IPS-NIHi7 (cell line): ENCODE results near the gene C2CD2L.
"Not testable (repeated sequence)": the region's sequence is repeated elsewhere in the genome, so short reads cannot be mapped to it uniquely, and the experiment has no call there.

Source experiments
- DNase-seq: peaks from one replicate; pipeline ENCODE4 v3.0.0; 2012; ENCODE audit warnings: mixed read lengths; ENCODE audit errors: extremely low spot score

Gene C2CD2L

DNA sequence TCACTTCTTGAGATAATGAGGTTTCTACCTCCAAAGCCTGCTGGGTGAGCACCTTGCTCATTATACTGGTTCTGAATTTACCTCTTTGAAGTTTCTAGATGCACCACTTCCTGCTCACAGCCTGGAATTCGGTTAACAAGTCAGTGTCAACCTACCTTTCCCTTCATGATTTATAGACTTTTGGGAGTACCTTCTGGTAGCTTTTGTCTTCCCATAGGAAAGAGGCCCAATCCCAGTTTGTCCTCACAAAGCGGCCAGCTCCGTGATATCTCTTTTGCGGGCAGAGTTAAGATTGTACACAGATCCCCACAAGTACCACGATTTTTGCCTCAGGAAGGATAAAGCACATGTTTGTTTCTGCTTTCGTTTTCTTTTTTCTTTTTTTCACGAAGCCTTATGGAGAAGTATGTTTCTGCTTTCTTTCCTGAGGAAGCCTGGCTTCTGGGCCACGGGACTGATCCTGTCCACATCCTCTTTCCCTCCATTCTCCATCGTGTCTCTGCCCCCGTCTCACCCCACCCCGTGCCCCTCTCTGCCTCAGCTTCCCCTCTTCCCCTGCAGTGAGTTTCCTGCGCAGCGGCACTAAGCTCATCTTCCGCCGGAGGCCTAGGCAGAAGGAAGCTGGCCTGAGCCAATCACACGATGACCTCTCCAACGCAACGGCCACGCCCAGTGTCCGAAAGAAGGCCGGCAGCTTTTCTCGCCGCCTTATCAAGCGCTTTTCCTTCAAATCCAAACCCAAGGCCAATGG is 8.5 kb downstream of the C2CD2L start:
- no peak for DNase-seq

DNA sequence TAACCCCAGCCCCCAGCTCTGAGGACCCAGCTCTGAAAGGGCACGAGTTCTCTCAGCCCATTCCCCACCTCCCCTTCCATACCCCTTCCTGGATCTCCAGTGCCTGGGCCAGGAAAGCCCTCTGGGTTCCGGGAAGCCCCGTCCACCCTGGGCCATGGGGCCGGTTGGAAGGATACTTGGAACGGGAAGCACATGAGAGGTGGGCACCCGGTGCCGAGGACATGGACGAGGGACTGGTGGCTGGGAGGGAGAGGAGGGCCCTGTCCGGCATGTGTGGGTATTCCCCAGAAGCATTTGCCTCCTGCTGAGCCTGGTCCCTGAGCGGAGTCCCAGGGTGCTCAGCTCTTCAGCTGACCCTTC is 9.1 kb downstream of the C2CD2L start:
- DNase-seq, result no peak

DNA sequence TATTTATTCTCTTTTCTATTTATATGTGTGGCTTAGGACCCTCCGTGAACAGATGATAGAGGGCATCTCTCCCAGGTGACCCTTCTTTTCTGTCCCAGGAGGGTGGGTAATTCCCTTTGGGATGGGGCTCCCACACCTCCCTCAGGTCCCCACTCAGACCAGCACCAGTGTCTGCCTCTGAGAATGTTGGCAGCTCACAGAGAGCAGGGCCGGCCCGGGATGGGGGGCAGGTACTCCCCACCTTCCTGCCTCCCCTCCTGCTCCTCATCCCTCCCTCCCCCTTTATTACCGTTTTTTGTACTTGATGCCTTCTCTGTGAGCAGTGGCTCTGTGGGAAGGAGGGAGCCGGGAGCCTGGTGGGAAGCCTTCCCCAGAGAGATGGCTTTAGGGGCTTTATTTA is 9.5 kb downstream of the C2CD2L start:
- no peak for DNase-seq

DNA sequence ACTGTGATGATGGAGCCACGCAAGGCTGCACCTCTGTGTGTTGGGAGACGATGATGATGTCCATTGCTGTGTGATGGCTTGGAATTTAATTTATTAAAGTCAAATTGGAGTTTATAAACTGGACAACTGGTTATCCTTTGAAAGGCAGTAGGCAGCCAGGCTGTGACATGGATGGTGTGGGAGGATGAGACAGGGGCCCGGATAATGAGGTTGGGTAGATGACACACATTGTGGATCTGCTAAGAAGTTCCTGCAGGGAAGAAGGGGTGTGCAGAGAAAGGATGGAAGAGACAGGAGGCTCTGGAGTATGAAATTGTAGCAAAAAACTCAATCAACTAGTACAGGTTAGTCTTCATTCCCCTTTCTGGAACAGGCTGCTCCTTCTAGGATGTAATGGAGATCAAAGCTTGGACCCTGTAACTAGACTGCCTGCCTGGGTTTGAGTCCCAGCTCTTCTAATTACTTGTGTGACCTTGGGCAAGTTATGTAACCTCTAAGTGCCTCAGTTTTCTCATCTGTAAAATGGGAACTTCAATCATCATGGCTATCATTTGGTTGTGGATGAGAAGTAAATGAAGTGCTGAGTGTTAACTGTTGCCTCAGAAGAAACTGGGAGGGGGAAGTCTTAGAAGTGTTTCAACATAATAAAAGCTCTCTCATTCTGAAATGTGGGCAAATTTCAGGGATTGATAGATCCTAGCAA is 10.0 kb downstream of the C2CD2L start:
- DNase-seq, result no peak

DNA sequence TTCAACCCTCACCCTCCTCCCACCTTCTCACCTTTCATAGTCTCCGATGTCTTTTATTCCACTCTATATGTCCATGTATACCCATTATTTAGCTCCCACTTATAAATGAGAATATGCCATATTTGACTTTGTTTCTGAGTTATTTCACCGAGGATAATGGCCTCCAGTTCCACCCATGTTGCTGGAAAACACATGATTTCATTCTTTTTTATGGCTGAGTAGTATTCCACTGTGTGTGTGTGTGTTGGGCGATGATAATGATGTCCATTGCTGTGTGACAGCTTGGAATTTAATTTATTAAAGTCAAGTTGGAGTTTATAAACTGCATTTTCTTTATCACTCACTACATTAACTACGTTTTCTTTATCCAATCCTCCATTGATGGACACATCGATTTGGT is 11.1 kb downstream of the C2CD2L start:
- DNase-seq, result no peak

DNA sequence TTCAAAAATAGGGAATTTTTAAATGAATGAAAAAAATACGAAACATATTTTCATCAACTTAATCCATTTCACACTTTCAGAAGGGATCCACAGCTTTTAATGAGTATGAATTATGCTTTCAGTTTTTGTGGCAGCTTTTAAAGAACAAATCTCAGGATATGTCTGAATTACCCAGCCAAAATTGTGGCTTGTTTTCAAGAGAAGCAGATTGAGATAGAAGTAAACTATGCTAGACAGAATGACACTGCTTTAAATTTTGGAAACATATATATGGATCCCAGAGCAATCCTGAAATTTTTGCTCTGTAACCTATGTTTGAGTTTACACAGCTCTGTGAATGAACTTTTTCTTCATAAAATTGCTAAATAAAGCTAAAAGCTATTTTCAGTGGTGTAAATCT is 11.8 kb downstream of the C2CD2L start:
- no peak for DNase-seq

DNA sequence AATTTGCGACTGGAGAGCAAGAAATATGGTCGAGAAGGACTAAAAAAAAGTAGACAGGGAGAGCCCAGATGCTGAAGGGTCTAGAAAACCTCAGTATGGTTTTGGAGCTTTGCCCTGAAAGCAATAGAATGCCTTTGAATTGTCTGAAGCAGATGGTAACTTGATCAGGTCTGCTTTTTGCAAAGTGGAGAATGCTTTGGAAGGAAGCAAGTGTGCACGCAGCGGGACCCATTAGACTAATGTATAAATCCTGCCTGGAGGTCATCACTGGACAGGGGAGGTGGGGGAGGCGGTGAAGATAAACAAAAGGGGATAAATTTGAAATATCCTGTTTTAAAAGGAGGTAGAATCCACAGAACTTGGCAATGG is 13.5 kb downstream of the C2CD2L start:
- no peak for DNase-seq

DNA sequence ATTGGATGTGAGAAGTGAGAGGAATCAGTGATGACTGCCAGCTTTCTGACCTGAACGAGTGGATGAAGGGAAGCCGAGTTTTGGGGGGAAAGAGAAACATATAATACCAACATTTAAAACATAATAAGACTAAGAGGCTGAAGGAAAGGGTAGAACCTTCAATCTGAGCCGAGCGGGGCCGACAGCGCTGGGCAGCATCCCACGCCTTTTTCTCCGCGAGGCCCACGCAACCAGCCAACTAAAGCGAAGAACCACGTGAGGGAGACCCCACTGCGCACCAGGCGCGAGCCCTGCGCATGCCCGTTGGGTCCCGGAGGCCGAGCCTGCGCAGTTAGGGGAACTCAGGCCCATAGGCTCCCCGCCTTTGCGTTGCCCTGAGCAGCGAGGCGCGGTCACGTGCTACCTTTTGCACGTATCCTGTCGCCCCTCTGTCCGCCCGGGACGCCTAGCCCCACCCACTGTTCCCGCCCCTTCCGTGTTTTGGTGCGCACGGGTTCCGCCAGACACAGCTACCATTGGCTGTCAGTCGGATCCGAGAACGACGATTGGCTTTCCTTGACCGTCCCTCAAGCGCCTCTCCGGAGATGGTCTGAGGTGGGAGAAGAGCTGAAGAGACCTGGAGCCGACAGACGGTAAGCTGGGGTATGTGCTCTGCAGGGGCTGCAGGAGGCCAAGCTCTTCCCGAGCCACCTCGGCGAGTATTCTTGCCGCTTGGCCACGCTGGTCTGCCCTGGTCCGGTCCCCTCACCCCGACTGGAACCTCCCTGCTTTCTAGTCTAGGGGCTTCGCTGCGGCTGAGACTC is 14.1 kb downstream of the C2CD2L start, which contains the start of gene HINFP:
Gene HINFP, plus strand, starts transcription at position 573 of the 803 bp plus-strand sequence. CDS start 5,365 bp downstream, outside the sequence.
- peak; percentile 100 for DNase-seq

DNA sequence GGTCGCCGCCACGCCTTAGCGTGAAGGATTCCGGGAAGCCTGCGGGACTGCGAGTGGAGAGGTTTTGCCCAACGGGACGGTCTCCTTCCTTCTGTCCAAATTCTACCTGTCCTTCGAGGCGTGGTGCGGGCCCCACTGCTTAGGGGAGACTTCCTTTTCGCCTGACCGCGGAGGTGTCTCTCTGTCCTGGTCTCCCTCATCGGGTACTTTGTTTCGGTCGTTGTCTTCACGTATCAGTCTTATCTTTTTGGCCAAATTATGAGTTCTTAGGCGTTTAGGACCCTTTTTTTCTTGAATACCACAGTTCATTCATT is 14.6 kb downstream of the C2CD2L start:
- DNase-seq, result no peak

DNA sequence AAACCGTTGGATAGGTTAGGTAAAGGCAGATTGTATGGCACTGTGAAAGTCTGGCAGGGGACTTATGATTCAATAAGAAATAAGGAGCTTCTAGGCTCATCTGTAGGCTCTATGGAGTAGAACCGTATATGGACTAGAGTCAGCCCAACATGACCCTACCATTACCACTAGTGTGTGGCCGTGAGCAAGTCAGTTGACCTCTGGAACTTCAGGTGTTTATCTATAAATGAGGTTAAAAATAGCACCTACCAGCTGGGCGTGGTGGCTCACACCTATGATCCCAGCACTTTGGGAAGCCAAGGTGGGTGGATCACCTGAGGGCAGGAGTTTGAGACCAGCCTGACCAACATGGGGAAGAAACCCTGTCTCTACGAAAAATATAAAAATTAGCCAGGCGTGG is 18.7 kb downstream of the C2CD2L start:
- no peak for DNase-seq

DNA sequence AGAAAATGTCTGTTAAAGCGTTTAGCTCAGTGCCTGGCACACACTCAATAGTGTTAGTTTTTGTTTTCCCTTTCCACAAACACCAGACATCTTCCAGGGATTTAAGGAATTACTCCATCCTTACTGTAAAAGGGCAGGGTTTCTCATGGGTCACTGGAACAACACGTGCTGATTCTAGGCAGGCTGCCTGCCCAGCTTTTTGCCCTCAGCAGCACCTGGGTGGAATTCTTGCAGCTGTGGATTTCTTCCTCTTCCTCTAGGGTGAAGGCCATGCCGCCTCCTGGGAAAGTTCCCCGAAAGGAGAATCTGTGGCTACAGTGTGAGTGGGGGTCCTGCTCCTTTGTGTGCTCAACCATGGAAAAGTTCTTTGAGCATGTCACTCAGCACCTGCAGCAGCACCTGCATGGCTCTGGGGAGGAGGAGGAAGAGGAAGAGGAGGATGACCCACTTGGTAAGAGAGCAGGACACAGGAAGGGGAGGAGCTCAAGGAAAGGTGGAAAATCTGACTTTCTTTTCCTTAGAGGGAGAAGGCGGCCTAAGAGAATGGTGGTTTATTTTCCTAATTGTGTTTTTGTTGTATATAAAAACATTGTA is 19.6 kb downstream of the C2CD2L start:
- DNase-seq, result no peak

DNA sequence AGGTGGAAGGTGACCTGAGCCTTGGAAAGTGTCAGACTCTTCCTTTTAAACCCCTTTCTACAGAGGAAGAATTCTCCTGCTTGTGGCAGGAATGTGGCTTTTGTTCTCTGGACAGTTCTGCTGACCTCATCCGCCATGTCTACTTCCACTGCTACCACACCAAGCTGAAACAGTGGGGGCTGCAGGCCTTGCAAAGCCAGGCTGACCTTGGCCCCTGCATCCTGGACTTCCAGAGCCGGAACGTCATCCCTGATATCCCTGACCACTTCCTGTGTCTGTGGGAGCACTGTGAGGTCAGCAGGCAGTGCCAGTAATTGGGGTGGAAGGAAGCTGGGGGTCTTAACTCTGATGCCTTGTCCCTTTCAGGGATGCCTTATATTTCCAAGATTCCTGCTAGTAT is 23.5 kb downstream of the C2CD2L start:
- DNase-seq, result no peak

DNA sequence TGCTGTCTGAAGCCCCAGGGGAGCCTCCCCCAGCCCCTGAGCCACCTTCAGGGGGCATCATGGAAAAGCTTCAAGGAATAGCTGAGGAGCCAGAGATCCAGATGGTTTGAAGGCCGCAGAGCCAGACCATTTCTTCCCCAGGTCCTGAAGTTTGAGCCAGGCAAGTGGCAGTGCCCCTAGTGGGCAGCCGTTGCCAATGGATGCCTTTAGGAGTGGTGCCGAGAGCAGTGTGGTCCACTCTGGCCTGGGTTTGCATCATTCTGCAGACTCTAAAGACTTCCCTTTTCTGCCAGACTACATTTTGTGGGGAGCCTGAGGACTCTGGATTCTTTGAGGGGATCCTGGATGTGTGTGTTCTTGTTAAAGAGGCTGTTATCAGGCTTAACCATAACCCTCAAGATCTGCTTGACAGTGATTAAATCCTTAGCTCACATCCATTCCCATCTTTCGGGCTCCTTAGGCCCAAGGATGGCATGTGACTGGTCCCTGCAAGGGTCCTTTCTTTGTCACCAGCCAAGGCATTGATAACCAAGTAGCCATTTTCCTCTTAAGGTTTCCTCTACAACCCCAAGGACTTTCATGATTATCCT is 27.3 kb downstream of the C2CD2L start:
- DNase-seq, result peak; percentile 49

DNA sequence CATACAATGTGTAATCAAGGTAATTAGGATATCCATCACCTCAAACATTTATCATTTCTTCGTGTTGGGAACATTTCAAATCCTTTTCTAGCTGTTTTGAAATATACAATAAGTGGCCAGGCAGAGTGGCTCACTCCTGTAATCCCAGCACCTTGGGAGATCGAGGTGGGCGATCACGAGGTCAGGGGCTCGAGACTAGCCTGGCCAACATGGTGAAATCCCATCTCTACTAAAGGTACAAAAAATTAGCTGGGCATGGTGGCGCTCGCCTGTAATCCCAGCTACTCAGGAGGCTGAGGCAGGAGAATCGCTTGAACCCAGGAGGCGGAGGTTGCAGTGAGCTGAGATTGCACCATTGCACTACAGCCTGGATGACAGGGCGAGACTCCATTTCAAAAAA is 32.1 kb downstream of the C2CD2L start:
- DNase-seq, result not testable (repeated sequence)

DNA sequence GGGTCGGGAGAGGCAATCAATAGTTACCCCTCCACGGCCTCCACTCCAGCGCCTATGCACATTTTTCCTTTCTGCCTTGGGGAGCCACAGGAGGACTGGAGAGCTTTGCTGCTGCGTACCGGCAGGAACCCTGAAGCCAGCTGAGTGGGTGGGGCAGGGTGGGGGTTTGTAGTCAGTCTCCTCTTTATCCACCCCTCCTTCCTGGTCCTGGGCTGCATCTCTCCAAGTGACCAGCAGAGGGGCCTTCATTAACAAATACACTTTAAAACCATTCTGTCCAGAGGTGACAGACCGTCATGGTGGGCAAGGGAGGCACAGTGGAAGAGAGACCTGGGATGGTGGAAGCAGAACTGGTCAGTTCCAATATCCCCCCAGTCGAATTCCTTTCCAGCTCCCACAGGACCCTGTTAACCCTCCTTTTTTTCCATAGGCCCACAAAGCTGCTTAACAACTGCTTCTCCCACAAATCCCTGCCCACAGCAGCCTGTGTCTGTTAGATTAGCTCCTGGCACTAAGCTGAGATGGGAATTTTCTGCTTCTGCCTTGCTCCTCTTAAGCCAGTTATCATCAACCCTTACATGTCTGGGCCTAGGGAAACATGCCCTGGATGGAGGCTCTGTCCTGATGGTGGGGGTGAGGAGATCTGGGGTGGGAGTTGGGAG is 37.8 kb downstream of the C2CD2L start:
- DNase-seq, result peak; percentile 93

DNA sequence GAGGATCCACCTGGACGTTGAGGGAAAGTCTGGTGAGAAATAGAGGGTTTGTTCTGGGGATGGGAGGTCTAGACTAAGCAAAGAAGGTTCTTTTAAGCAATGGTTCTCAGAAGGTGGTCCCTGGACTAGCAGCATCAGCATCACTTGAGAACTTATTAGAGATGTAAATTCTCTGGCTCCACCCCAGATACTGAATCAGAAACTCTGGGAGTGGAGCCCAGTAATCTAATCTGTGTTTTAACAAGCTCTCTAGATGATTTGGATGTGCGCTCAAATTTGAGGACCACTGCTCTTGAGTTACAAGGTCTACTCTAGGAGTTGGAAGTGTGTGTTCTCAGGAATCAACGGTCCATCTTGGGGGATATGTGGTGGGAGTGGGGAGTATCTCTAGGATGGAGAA is 38.4 kb downstream of the C2CD2L start:
- no peak for DNase-seq

DNA sequence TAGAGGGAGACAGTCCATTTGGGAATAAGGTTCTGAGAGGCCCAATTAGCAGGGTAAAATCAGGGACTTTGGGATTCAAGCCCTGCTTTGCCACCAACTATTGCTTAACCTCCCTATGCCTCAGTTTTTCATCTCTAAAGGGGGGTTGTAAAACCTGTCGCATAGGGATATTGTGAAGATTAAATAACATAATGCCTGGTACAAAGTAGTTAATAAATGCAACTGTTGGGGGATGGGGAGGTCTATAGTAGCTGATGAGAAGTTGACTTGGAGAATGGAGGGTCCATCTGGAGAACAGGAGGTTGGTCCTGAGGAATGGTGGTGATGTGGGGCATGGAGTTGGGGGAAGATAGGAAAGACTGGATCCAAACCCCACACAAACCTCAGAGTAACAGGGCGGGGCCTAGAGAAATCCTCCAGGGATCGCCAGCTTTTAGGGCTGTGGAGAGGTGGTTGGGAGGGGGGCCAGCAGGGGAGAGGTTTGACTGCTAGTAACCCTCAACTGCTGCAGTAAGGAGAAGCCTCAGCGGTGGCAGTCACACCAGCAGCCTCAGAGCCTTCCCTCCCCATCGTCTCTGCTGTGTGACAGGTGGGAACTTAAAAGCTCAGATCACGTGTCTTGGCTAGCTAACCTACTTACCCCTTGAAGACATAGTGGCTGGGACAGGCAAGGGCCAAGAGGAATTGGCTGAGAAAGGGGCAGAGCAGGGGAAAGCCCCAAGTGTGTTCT is 40.6 kb downstream of the C2CD2L start:
- DNase-seq, result no peak

DNA sequence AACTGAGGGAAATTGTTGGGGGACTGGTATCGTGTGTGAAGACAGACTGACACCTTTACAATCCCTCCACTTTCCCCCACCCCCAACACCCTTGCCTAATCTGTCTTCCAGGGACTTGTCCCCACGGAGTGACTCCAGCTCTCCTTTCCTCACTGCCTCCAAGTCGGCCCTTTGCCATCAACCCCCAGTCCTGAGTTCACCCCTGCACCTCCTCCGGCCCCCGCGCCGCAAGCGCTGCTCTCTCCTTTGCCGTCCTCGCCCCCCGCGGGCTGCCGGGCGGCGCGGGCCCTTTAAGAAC is 41.5 kb downstream of the C2CD2L start:
- DNase-seq, result no peak

DNA sequence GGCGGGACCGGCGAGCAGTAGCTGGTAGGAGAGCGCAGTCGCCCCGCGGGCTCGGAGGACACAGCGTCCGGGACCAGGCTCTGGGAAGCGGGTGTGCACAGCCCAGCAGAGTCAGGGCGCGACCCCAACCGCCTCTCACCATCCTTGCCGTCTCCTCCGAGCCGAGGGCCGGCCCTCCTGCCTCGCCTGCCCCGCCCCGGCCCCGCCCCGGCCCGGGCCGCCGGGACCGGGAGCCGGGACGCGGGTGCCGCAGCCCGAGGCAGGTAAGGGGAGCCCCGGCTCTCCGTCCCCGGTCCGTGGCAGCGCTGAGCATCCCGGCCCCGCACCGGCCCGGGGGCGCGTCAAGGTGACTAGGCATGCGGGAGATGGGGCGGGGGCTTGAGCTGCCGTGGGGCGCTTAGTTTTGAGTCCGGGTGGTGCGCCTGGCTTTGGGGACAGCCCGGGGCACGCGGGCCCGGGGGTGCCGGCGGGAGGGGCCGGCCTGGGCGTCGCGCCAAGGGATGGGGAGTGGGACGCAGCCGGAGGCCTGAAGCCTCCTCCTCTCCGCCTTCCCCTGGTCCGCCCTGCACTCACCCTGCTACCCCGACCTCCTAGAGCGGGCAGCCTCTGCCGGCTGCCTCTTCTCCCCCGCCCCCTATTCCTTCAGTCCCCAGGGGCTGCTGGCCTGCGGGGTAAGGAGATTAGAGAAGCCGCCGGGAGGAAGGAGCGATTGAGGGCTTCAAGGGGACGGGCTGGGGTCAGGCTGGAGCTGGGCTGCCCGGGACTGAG is 42.1 kb downstream of the C2CD2L start, which contains the start of gene ABCG4:
Gene ABCG4, plus strand, starts transcription at position 35 of the 768 bp plus-strand sequence. CDS start 914 bp downstream, outside the sequence.
- peak; percentile 53 for DNase-seq

DNA sequence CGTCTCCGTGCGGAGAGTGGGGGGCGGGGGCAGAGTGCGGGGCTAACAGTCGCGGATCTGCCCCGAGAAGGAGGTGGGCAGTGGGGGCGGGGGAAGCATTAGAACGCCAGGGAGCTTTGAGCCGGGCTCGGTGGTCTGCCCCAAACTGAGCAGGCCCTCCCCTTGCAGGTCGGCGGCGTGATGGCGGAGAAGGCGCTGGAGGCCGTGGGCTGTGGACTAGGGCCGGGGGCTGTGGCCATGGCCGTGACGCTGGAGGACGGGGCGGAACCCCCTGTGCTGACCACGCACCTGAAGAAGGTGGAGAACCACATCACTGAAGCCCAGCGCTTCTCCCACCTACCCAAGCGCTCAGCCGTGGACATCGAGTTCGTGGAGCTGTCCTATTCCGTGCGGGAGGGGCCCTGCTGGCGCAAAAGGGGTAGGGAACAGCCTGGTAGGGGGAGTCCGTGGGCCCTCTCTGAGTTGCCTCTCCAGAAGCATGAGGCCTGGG is 42.7 kb downstream of the C2CD2L start:
- no peak for DNase-seq
